Stomach (tissue), 4 donors: ENCODE results near the gene RTKN2.

Experiments
- POLR2AphosphoS5 ChIP-seq, 3 donors: sonication (generic); formaldehyde crosslinking; IDR thresholded peaks; one replicate each; pipeline ENCODE4 v1.6.1; 2016; ENCODE audit warnings: antibody characterized with exemption in 3 of 3
- TF ChIP-seq, protein P1 (sequence below), 7 experiments: fragments of 450-650 bp in 4 of 7; fragments of 200-600 bp in 3 of 7; sonication (generic) in 3 of 7; IDR thresholded peaks; one replicate each; pipeline ENCODE4 v1.5.1; 2016 to 2019; ENCODE audit warnings: antibody characterized with exemption in 7 of 7, control low read depth in 2 of 7, mild to moderate bottlenecking in 1 of 7

DNA sequence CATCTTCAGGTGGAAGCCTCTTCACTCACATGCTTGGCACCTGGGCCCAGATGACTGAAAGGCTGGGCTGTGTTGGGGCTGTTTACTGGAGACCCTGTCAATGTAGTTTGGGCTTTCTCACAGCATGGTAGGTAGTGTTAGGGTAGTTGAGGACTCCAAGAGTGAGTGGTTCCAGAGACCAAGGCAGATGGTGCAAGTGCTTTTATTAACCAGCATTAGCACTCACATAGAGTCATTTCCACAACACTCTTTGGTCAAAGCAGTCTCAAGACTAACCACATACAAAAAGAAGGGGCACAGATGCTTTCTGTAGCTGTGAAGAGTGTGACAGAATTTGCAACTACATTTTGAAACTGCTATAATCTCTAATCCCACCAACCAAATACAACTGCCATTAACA lies 135.0 kb downstream of the RTKN2 start:
- TF ChIP-seq, protein P1, sequence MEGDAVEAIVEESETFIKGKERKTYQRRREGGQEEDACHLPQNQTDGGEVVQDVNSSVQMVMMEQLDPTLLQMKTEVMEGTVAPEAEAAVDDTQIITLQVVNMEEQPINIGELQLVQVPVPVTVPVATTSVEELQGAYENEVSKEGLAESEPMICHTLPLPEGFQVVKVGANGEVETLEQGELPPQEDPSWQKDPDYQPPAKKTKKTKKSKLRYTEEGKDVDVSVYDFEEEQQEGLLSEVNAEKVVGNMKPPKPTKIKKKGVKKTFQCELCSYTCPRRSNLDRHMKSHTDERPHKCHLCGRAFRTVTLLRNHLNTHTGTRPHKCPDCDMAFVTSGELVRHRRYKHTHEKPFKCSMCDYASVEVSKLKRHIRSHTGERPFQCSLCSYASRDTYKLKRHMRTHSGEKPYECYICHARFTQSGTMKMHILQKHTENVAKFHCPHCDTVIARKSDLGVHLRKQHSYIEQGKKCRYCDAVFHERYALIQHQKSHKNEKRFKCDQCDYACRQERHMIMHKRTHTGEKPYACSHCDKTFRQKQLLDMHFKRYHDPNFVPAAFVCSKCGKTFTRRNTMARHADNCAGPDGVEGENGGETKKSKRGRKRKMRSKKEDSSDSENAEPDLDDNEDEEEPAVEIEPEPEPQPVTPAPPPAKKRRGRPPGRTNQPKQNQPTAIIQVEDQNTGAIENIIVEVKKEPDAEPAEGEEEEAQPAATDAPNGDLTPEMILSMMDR (IDR thresholded peaks at IDR 0.05) = no peak
- no peak for TF ChIP-seq POLR2AphosphoS5 (IDR thresholded peaks at IDR 0.05)
